GM21529 (cell line): ENCODE results near the gene ASAP3.

Experiments used
- ATAC-seq: cut with Tn5 transposase; IDR thresholded peaks from one replicate; pipeline ENCODE4 v1.9.1; 2021; ENCODE audit not compliant: unreplicated experiment

The ASAP3 gene

DNA sequence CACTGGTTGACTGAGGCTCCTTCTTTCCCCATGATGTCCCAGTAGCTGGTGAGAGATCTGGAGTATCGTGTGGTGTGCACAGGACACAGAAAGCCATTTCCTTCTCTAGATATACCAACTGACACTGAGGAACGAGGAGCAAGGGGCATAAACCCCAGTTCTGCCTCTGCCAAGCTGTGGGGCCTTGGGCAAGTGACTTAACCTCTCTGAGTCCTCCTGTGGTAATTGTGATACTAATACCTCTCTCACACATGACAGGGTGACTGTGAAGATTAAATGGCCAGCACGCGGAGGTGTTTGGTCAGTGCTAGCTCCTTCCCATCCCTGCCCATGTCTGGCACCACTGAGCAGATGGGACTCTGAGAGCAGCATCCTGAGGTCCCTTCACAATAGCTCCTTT, 33.1 kb downstream of the ASAP3 start:
- ATAC-seq: no peak

DNA sequence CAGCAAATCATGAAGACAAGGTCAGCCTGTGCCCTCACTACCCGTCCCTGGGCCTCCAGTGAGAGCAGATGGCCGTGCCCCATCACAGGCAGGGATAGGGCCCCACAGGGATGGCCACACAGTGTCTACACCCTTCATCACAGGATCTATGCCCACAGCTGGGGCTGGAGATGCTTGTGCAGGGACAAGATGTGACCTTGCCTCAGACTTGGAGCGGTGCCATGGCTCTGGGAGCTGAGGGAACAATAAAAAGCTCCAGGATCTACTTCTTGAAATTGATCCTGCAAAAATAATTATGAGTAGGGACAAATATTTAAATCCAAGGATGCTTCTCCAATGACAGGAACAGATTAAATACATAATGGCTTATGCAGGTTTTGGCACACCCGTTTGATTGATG, 34.0 kb downstream of the ASAP3 start:
- ATAC-seq: no peak

- no peak for ATAC-seq
Observed at GRCh38 chr1:23449306-23449705, 34.7 kb downstream of the ASAP3 start.

GRCh38 chr1:23448846-23449245, 35.1 kb downstream of the ASAP3 start:
- no peak for ATAC-seq

DNA sequence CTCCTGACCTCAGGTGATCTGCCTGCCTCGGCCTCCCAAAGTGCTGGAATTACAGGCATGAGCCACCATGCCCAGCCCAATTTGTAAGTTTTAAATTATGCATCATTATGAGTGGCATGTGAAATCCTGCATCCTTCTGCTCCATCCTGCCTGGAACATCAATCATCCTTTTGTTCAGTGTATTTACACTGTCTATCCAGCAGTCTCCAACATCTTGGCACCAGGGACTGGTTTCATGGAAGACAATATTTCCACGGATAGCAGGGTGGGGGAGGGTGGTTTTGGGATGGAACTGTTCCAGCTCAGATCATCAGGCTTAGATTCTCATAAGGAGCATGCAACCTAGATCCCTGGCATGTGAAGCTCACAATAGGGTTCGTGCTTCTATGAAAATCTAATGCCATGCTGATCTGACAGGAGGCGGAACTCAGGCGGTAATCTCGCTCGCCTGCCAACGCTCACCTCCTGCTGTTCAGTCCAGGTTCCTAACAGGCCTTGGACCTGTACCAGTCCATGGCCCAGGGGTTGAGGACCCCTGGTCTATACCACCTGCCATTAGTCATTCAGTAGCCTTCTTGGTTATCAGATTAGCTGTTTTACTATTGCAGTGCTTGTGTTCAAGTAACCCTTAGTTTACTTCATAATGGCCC, 37.2 kb downstream of the ASAP3 start:
- ATAC-seq: no peak

DNA sequence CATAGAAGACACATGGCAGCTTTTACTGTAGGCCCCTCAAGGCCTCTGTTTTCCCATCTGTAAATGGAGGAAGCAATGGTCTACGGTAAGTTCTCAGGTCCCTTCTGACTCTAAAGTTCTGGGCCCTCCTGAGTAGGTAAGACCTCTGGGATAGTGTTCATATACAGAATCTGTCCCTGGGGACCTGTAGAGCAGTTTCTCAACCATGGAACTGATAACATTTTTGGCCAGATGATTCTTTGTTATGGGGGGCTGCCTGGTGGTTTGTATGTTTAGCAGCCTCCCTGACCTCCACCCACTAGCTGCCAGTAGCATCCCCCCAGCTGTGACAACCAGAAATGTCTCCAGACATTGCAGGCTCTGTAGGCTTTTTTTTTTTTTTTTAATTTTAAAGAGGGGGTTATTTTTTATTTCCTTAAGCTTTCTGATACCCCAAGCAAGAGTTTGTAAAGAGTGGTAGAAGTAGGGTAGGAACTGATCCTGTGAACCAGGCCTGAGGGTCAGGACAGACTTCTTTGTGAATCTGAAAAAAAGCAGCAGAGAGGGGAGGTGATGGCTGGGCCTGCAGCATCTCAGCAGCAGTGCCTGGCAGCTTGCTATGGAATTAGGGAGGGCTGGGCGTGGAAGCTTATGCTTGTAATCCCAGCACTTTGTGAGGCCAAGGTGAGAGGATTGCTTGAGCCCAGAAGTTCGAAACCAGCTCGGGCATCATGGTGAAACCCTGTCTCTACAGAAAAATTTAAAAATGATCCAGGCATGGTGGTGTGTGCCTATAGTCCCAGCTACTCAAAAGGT, 39.2 kb downstream of the ASAP3 start:
- ATAC-seq: no peak

DNA sequence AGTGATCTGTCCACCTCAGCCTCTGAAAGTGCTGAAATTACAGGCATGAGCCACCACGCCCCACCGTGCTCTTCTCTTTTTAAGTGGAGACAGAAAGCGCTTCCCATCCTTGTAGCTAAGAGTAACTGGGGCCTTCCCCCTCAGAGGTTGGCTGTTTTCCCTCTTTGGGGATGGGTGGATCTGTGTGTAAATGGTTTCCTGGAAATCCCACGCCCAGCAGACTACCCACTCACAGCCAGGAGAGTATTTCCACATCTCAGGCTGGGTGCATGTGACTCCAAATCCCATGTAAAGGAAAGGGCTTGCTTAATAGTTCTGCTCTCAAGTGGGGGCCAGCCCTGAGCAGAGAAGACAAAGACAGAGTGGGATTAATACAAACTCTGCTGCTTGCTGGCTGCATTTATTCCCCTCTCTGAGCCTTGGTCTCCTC, 39.9 kb downstream of the ASAP3 start:
- ATAC-seq: no peak

DNA sequence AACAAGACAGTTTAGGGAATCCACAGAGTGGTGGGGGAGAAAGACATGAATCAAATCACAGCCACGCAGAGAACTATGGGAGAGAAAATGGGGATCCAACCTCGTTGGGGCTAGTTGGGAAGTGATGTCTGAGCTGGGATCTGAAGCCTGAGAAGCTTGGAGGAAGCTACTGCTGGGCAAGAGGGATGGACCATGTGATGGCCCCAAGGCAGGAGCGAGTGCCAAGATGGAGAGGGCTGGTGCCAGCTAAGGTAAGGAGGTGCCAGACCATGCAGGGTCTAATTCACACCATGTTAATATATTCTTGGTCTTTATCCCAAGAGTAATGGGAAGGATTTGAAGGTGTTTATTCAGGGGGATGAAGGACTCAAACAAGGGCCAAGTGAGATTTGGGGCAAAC, 41.2 kb downstream of the ASAP3 start:
- ATAC-seq: no peak

DNA sequence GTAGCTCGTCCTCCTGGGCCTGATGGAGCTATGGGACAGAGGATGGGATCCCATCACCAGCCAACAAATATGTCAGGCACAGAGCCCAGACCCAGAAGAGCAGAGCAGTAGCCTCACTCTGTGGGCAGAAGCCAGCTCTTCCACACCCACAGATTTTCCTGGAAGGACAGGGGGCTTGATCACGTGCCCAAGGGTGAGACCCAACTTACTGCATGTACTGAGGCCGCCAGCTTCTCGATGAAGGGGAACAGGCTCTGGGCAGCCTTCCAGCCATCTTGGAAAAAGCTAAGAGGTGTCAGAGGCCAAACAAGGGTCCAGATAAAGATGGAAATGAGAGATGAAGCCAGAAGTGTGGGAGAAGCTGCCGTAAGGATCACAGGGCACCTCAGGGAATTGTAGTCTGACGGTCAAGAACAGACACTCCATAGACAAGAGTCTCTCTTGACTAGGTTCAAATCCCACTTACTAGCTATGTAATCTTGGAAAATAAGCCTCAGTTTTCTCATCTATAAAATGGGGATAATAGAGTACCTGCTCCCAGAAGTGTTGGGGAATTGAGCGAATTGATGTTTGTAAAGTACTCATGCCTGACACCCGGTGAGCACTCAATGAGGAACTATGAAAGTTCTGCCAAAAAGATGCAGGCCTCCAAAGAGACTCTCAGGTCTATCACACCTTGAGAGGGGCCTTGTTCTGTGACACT, 42.4 kb downstream of the ASAP3 start:
- ATAC-seq: no peak

- ATAC-seq: no peak
Observed at GRCh38 chr1:23438545-23438944, 45.4 kb downstream of the ASAP3 start.

- ATAC-seq: no peak
Observed at GRCh38 chr1:23437355-23437664, 46.7 kb downstream of the ASAP3 start.

DNA sequence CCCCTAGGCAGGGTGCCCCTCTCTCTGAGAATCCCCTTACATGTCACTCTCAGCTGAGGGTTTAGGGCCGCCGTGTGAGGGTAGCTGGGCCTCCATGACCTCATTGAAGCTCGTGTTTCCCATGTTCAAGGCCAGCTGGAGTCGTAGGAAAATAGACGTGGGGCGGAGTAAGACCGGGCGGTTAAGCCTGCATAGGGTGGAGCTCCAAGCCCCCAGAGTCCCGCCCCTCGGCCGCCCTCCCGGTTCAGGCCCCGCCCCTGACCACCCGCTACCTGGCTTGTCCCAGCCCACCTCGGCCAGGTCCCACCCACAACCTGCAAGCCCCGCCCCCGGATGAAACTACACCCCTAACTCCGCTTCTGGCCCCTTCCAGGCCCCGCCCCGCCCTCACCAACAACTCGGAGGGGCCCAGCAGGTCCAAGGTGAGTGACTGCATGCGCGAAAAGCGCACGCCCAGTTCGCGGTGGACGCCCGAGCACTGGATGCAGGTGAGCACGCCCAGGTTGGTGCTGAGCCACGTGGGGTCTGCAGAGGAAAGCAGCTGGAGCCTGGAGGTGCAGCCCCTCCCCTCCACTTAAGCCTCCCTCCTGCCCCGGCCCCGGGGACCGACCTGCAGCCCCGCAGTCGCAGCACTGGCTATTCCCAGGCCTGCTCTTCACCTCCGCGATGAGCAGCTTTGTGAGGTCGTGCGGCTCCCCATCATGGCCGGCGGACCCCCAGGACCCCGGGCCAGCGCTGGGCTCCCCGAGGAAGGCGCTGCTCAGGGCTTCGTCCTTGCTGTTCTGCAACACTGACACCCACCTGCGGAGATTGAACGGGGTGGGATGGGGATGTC, 47.2 kb downstream of the ASAP3 start:
- ATAC-seq: no peak

DNA sequence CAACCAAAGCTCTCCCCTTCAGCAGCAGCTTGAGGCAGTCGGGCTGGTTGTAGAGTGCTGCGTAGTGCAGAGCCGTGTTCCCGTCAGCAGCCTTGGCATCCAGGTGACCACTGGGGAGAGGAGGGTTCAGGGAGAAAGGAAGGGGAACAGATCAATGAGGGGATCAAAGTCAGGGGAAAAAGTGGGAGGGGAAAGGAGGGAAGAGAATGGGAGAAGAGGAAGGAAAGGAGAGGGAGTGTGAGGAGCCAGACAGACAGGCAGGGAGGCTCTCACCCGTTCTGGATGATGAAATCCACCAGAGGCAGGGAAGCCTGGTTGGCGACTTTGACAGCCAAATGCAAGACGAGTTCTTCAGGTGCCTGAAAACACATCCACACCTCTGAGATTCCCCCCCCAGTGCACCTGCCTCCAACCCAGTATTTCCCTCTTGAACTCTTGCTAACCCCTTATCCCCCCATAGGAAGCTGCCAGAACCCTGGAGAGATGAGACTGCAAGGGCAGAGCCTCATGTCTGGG, 49.7 kb downstream of the ASAP3 start:
- no peak for ATAC-seq

DNA sequence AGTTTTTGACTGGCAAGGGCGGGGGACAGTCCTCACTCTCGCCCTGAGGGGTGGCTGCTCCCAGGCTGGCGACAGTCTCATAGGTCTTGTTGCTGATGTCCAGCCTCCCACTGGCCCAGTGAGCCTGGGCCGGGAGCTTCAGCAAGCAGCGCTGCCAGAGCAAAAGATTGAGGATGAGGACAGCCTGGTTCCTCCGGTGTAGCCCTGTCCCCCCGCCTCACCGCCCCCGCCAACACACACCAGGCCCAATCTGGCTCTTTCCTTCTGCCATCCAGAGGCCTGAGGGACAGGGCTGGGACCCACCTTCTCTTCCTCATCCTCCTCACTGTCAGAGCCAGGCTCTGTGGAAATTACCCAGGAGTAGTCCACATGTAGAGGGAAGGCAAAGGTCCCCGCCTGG, 50.9 kb downstream of the ASAP3 start:
- ATAC-seq: no peak

GRCh38 chr1:23431431-23431830, 52.5 kb downstream of the ASAP3 start:
- ATAC-seq: no peak

DNA sequence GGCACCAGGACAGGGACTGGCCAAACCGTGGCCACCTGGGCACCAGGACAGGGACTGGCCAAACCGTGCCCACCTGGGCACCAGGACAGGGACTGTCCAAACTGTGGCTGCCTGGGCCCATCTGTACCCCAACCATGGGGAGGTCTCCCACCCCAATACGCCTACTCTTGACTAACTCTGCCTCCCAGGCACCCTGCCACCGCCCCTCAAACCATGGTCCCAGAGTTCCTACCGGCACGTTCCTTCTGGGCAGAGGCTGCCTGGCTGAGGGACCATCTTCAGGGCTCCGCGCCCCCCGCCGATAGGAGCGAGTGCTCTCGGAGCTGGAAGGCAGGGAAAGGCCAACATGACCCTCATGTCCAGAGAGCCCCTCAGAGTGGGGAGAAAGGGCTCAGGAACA, 53.2 kb downstream of the ASAP3 start:
- no peak for ATAC-seq

- no peak for ATAC-seq
Observed at GRCh38 chr1:23428136-23428905, 55.7 kb downstream of the ASAP3 start.

DNA sequence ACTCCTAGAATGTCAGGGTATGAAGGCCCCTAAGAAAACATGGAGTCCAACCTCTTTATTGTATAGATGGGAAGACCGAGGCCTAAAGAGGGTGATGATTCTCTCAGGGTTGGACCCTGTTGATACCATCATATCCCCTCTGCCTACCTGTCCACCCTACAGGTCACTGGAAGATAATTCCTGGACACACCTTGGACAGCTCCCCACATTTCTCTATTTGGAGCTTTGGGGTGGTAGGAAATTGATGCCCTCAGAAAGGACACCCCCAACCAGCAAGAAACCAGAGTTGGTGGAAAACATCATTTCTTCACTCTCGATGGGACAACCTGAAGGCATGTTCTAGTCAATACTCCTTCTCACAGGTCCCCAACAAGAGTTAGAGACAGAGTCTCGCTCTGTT, 56.4 kb downstream of the ASAP3 start:
- ATAC-seq: no peak

DNA sequence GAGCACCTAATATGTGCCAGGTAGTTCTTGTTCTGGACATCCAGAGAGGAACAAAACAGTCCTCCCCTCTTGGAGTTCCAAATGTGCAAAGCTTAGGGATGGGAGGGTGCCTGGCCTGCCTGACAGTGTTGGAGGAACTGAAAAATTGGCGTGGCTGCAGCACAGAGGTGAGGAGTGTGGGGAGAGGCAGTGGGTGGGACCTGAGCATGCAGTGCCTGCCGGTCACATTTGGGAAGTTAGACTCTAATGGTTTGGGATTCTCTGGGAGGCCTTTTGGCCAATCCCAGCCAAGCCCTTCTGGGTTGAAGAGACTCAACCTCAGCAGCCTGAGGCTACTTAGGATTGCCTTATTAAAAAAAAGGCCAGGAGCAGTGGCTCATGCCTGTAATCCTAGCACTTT, 57.2 kb downstream of the ASAP3 start:
- ATAC-seq: no peak

DNA sequence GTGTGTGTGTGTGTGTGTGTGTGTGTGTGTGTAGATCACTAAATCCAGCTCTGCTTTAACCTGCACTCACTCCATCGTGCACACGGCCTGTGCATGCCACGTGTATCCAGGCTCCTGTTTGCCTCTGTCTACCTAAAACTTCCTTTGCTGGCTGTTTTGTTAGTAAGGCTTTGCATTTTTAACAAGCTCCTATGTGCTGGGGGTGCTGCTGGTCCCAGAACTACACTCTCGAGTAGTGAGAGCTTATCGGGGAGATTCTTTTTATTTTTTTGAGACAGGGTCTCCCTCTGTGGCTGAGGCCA, 58.8 kb downstream of the ASAP3 start:
- ATAC-seq: no peak
